GM12878 (cell line): ENCODE results near the gene TLCD3B. TPM values are rescaled to one million over a fixed set of nuclear protein-coding genes. Genes with fewer than 3 reads are reported as not detected.

ENCODE experiments used
- ATAC-seq: fragments of 200-7000 bp; cut with Tn5 transposase; 3 replicates; pipeline ENCODE4 v1.9.1; 2020; ENCODE audit warnings: mild to moderate bottlenecking, moderate library complexity
- BruUV-seq: library from RNA; stranded (reverse); fragments of 400-500 nt; replicated peaks from 2 replicates; lab custom pipeline; 2021; lab: Mats Ljungman, UMichigan
- CTCF ChIA-PET: fragments of 300-600 bp; sonication (Branson Sonifier 250); formaldehyde crosslinking; extraction: SDS; loops from one replicate; lab custom pipeline; 2021; ENCODE audit warnings: inconsistent platforms; lab: Yijun Ruan, JAX
- POLR2A ChIA-PET: fragments of 350-600 bp; formaldehyde crosslinking; extraction: SDS; loops from one replicate; lab custom pipeline; 2021; ENCODE audit warnings: inconsistent platforms; lab: Charles Lee
- RAD21 ChIA-PET: fragments of 300-600 bp; sonication (Branson Sonifier 250); formaldehyde crosslinking; loops from one replicate; lab custom pipeline; 2023; ENCODE audit warnings: antibody characterized with exemption; ENCODE audit not compliant: unreplicated experiment; lab: Charles Lee
- SMC1A ChIA-PET: fragments of 300-600 bp; sonication (Branson Sonifier 250); formaldehyde crosslinking; loops from one replicate; lab custom pipeline; 2023; ENCODE audit not compliant: unreplicated experiment, uncharacterized antibody; lab: Charles Lee
- DNase-seq: peaks from one replicate; pipeline ENCODE4 v3.0.0-alpha.2; 2011; ENCODE audit warnings: low read depth, low spot score
- FAIRE-seq: peaks from 3 replicates; lab custom pipeline; 2011; peaks lifted over from hg19 to GRCh38; lab: Jason Lieb, UNC
- H2AFZ ChIP-seq: 2 replicates; pipeline ENCODE4 v1.6.0; 2011; ENCODE audit warnings: low read depth, low read length, control low read depth; ENCODE audit not compliant: control insufficient read depth
- H3K27ac ChIP-seq: 2 replicates; pipeline ENCODE4 v1.5.1; 2011; ENCODE audit warnings: control low read depth; ENCODE audit not compliant: control insufficient read depth, insufficient read depth
- H3K27me3 ChIP-seq, 2 experiments: replicated peaks in 1 of 2; 2 replicates each; pipeline versions ENCODE4 v1.6.0 to v1.6.1; 2011; ENCODE audit warnings: low read length in 1 of 2; ENCODE audit not compliant: control insufficient read depth in 2 of 2, insufficient read depth in 2 of 2
- H3K36me3 ChIP-seq, 2 experiments: 2 replicates each; pipeline ENCODE4 v1.5.1; 2011; ENCODE audit warnings: low read length in 1 of 2; ENCODE audit not compliant: control insufficient read depth in 2 of 2, insufficient read depth in 2 of 2
- H3K4me1 ChIP-seq: 2 replicates; pipeline ENCODE4 v1.6.1; 2011; ENCODE audit warnings: mild to moderate bottlenecking, low read length, moderate library complexity, mixed read lengths; ENCODE audit not compliant: control insufficient read depth, insufficient read depth
- H3K4me2 ChIP-seq: 2 replicates; pipeline ENCODE4 v1.6.0; 2011; ENCODE audit warnings: control low read depth; ENCODE audit not compliant: control insufficient read depth, insufficient read depth
- H3K4me3 ChIP-seq: fragments of 200-600 bp; sonication (generic); 2 replicates; pipeline ENCODE4 v1.5.1; 2016
- H3K79me2 ChIP-seq: 2 replicates; pipeline ENCODE4 v1.6.0; 2011; ENCODE audit warnings: low read length; ENCODE audit not compliant: control insufficient read depth, insufficient read depth
- H3K9ac ChIP-seq: 2 replicates; pipeline ENCODE4 v1.8.0; 2011; ENCODE audit warnings: low read length, control low read depth, mixed read lengths; ENCODE audit not compliant: control insufficient read depth, insufficient read depth
- H3K9me3 ChIP-seq: replicated peaks from 3 replicates; pipeline ENCODE4 v1.5.1; 2011; ENCODE audit warnings: mild to moderate bottlenecking, low read length; ENCODE audit not compliant: control insufficient read depth, insufficient read depth
- H4K20me1 ChIP-seq: 2 replicates; pipeline ENCODE4 v1.6.0; 2011; ENCODE audit not compliant: control insufficient read depth, insufficient read depth
- CBX5 ChIP-seq: sonication (generic); IDR thresholded peaks from 2 replicates; pipeline ENCODE4 v1.6.1; 2016; ENCODE audit warnings: low read depth, moderate library complexity, mild to moderate bottlenecking, inconsistent platforms
- E4F1 ChIP-seq: fragments of 450-650 bp; IDR thresholded peaks from 2 replicates; pipeline ENCODE4 v1.6.1; 2018; ENCODE audit warnings: borderline replicate concordance, mild to moderate bottlenecking; ENCODE audit not compliant: partially characterized antibody
- HDGF ChIP-seq: fragments of 450-650 bp; IDR thresholded peaks from 2 replicates; pipeline ENCODE4 v1.6.1; 2016; ENCODE audit warnings: antibody characterized with exemption
- NFXL1 ChIP-seq: fragments of 450-650 bp; IDR thresholded peaks from 2 replicates; pipeline ENCODE4 v1.6.1; 2017; ENCODE audit warnings: antibody characterized with exemption, mild to moderate bottlenecking, borderline replicate concordance
- NR2F1 ChIP-seq: fragments of 450-650 bp; conservative IDR thresholded peaks from 2 replicates; pipeline ENCODE4 v1.6.1; 2017; ENCODE audit warnings: mild to moderate bottlenecking
- RAD21 ChIP-seq: IDR thresholded peaks from 2 replicates; pipeline ENCODE4 v1.6.1; 2011; ENCODE audit warnings: mild to moderate bottlenecking, low read depth, low read length, moderate library complexity; ENCODE audit not compliant: insufficient read depth
- RBBP5 ChIP-seq: fragments of 200-600 bp; sonication (generic); conservative IDR thresholded peaks from 2 replicates; pipeline ENCODE4 v1.6.1; 2016
- TBL1XR1 ChIP-seq: IDR thresholded peaks from 2 replicates; pipeline ENCODE4 v1.6.1; 2012; ENCODE audit warnings: low read depth, low read length, improper control_type of control experiment
- TCF7 ChIP-seq: IDR thresholded peaks from 2 replicates; pipeline ENCODE4 v1.6.1; 2014; ENCODE audit warnings: antibody characterized with exemption, borderline replicate concordance
- ZBTB40 ChIP-seq: fragments of 450-650 bp; IDR thresholded peaks from 2 replicates; pipeline ENCODE4 v1.6.1; 2016; ENCODE audit warnings: mild to moderate bottlenecking, moderate library complexity, borderline replicate concordance
- WGBS: methylation state at CpG from one replicate; pipeline ENCODE4 v1.1.6; 2016; ENCODE audit warnings: low lambda C conversion rate; ENCODE audit not compliant: insufficient replicate concordance, insufficient coverage; ENCODE audit errors: missing lambda C conversion rate; 5-methylcytosine and 5-hydroxymethylcytosine counted together
- in situ Hi-C: fragments of 300-500 bp; cut with MboI; formaldehyde crosslinking; loops from 9 replicates; pipeline ENCODE4 v1.14.3; 2018; ENCODE audit warnings: mixed read lengths
- intact Hi-C: fragments of 100-400 bp; cut with micrococcal nuclease; formaldehyde crosslinking; loops from one replicate; pipeline ENCODE4 v1.14.2; 2022; ENCODE audit not compliant: unreplicated experiment
- polyA plus RNA-seq, 11 experiments: library from polyadenylated mRNA; depleted of rRNA in 4 of 11; unstranded in 6 of 11; stranded (reverse) in 5 of 11; fragments of >200 nt; fragmentation: Nextera tagmentation in 4 of 11; fragmentation: Illumina TruSeq in 1 of 11; extraction: Ambion mirVana in 4 of 11; extraction: Trizol in 1 of 11; gene quantifications; 1 replicate in 1 of 11; 2 replicates in 10 of 11; pipeline versions ENCODE4 v1.2.1 to v1.2.3, GENCODE V29; 2011 to 2016; ENCODE audit warnings: inconsistent platforms in 2 of 11, missing spikeins in 2 of 11, low read depth in 1 of 11
- total RNA-seq, 4 experiments: library from RNA; depleted of rRNA in 3 of 4; stranded (reverse); fragments of >200 nt in 3 of 4; fragmentation: Illumina TruSeq in 1 of 4; extraction: Trizol in 1 of 4; gene quantifications; 2 replicates each; pipeline versions ENCODE4 v1.2.1 to v1.2.3, GENCODE V29; 2013 to 2021

TLCD3B gene
- total and polyA plus RNA-seq, 10 of the 15 experiments (the other 5 are each of a cell fraction or from before 2014, with no cell fraction given) = 0.05 to 0.51 (median 0.18) TPM; not detected in 4

- WGBS = 60% methylated on average over 8 of the region's 8 CpGs
- BruUV-seq = no TSS peak
- Histone ChIP-seq H3K36me3 (no peaks in the 10 kb centered on the region), H3K4me1 (no peaks in the 10 kb centered on the region), H4K20me1 (no peaks in the 10 kb centered on the region), H2AFZ (no peak overlapping the region), H3K4me3 (no peak overlapping the region), H3K27ac (no peak overlapping the region), H3K27me3 (no peaks in the 10 kb centered on the region), H3K9ac (no peak overlapping the region), H3K4me2 (no peak overlapping the region), H3K9me3 (no peaks in the 10 kb centered on the region), H3K79me2 (no peaks in the 10 kb centered on the region)
- no peak for DNase-seq
- in situ Hi-C loops = no loop called here
- ChIA-PET SMC1A (no interaction called here), CTCF (no interaction called here), RAD21 (no interaction called here), POLR2A (no interaction called here)
- FAIRE-seq = no peak
- intact Hi-C loops = no loop called here
- no peak for TF ChIP-seq RAD21
- no peak for TF ChIP-seq TCF7
- no peak for TF ChIP-seq CBX5
- TF ChIP-seq RBBP5 = no peak
- TF ChIP-seq E4F1 = no peak
- TF ChIP-seq NFXL1 = no peak
- TF ChIP-seq TBL1XR1 = no peak
- no peak for TF ChIP-seq NR2F1
- no peak for TF ChIP-seq HDGF
- no peak for TF ChIP-seq ZBTB40
- ATAC-seq = no peak
Observed at GRCh38 chr16:30046178-30046577, 15.1 kb upstream of the TLCD3B start.
